Neural cell (in vitro differentiated cells): ENCODE data around the gene SLMAP. TPM values are rescaled to one million over a fixed set of nuclear protein-coding genes. Genes with fewer than 3 reads are reported as not detected.

Source experiments
- H2AFZ ChIP-seq: fragments of 200-600, 300-800 bp; sonication (generic), shearing (Covaris generic); 2 replicates; pipeline ENCODE4 v1.6.0; 2014; ENCODE audit warnings: low read depth, mild to moderate bottlenecking, antibody characterized with exemption, low read length, moderate library complexity
- H3F3A ChIP-seq: fragments of 200-600 bp; shearing (Covaris generic); 2 replicates; pipeline ENCODE4 v1.6.1; 2016; ENCODE audit warnings: mild to moderate bottlenecking, moderate library complexity, mixed read lengths, antibody characterized with exemption, low read length; ENCODE audit not compliant: insufficient read depth, poor library complexity, severe bottlenecking
- H3K27ac ChIP-seq: fragments of 200-600, 300-800 bp; sonication (generic), shearing (Covaris generic); 2 replicates; pipeline ENCODE4 v1.5.1; 2014; ENCODE audit warnings: mild to moderate bottlenecking, low read length, moderate library complexity
- H3K27me3 ChIP-seq: fragments of 300-800, 200-600 bp; sonication (generic), shearing (Covaris generic); 2 replicates; pipeline ENCODE4 v1.6.0; 2014; ENCODE audit warnings: mild to moderate bottlenecking, low read depth, low read length, moderate library complexity; ENCODE audit not compliant: insufficient read depth
- H3K36me3 ChIP-seq: fragments of 300-800, 200-600 bp; sonication (generic), shearing (Covaris generic); 2 replicates; pipeline ENCODE4 v1.5.1; 2014; ENCODE audit warnings: mild to moderate bottlenecking, antibody characterized with exemption, low read length, moderate library complexity; ENCODE audit not compliant: insufficient read depth
- H3K4me2 ChIP-seq: fragments of 300-800, 200-600 bp; sonication (generic), shearing (Covaris generic); 2 replicates; pipeline ENCODE4 v1.6.0; 2014; ENCODE audit warnings: mild to moderate bottlenecking, low read length
- H3K4me3 ChIP-seq: fragments of 300-800, 200-600 bp; sonication (generic), shearing (Covaris generic); 2 replicates; pipeline ENCODE4 v1.5.1; 2014; ENCODE audit warnings: mild to moderate bottlenecking, low read length, moderate library complexity
- H3K79me2 ChIP-seq: fragments of 200-600 bp; shearing (Covaris generic); replicated peaks from 2 replicates; pipeline ENCODE4 v1.6.0; 2014; ENCODE audit warnings: mild to moderate bottlenecking, low read length, moderate library complexity; ENCODE audit not compliant: insufficient read depth
- H3K9ac ChIP-seq: fragments of 300-800, 200-600 bp; sonication (generic), shearing (Covaris generic); 2 replicates; pipeline ENCODE4 v1.6.1; 2016; ENCODE audit warnings: mild to moderate bottlenecking, low read length, mixed read lengths
- H3K9me2 ChIP-seq: fragments of 200-600 bp; shearing (Covaris generic); 2 replicates; pipeline ENCODE4 v1.6.1; 2016; ENCODE audit warnings: mild to moderate bottlenecking, low read length, mixed read lengths; ENCODE audit not compliant: insufficient read depth
- H3K9me3 ChIP-seq: fragments of 200-600, 300-800 bp; sonication (generic), shearing (Covaris generic); 2 replicates; pipeline ENCODE4 v1.6.1; 2016; ENCODE audit warnings: mild to moderate bottlenecking, mixed run types, low read length, moderate library complexity, mixed read lengths
- H4K20me1 ChIP-seq: fragments of 200-600 bp; shearing (Covaris generic); 2 replicates; pipeline ENCODE4 v1.6.1; 2016; ENCODE audit warnings: mild to moderate bottlenecking, mixed run types; ENCODE audit not compliant: insufficient read depth
- EP300 ChIP-seq: fragments of 450-650 bp; conservative IDR thresholded peaks from 2 replicates; pipeline ENCODE4 v1.6.1; 2014; ENCODE audit warnings: antibody characterized with exemption, mild to moderate bottlenecking, moderate library complexity; ENCODE audit not compliant: poor library complexity, severe bottlenecking
- EZH2 ChIP-seq: fragments of 200-600, 300-800 bp; shearing (Covaris generic), sonication (generic); IDR thresholded peaks from 2 replicates; pipeline ENCODE4 v1.6.1; 2014; ENCODE audit warnings: antibody characterized with exemption, low read length, borderline replicate concordance, mild to moderate bottlenecking; ENCODE audit not compliant: insufficient read depth, poor library complexity, severe bottlenecking
- MXI1 ChIP-seq: fragments of 450-650 bp; conservative IDR thresholded peaks from 2 replicates; pipeline ENCODE4 v1.6.1; 2014; ENCODE audit warnings: antibody characterized with exemption, mild to moderate bottlenecking; ENCODE audit not compliant: poor library complexity, severe bottlenecking
- POLR2AphosphoS5 ChIP-seq: IDR thresholded peaks from 2 replicates; pipeline ENCODE4 v1.6.1; 2012
- RAD21 ChIP-seq: fragments of 450-650 bp; conservative IDR thresholded peaks from 2 replicates; pipeline ENCODE4 v1.6.1; 2014; ENCODE audit warnings: antibody characterized with exemption, mild to moderate bottlenecking, moderate library complexity
- SMC3 ChIP-seq: fragments of 450-650 bp; conservative IDR thresholded peaks from 2 replicates; pipeline ENCODE4 v1.6.1; 2014; ENCODE audit warnings: antibody characterized with exemption, mild to moderate bottlenecking, moderate library complexity; ENCODE audit not compliant: poor library complexity
- TAF1 ChIP-seq: IDR thresholded peaks from 2 replicates; pipeline ENCODE4 v1.6.1; 2012; ENCODE audit warnings: low read depth
- polyA plus RNA-seq: library from polyadenylated mRNA; depleted of rRNA; stranded (reverse); fragments of >200 nt; gene quantifications from 2 replicates; pipeline ENCODE4 v1.2.3, GENCODE V29; 2014
- TF ChIP-seq, protein P1 (sequence below): IDR thresholded peaks from 2 replicates; pipeline ENCODE4 v1.6.1; 2012; ENCODE audit warnings: borderline replicate concordance
- TF ChIP-seq, protein P2 (sequence below): fragments of 450-650 bp; IDR thresholded peaks from 2 replicates; pipeline ENCODE4 v1.5.1; 2014; ENCODE audit warnings: antibody characterized with exemption, mild to moderate bottlenecking, moderate library complexity; ENCODE audit not compliant: poor library complexity, severe bottlenecking

Gene SLMAP
- polyA plus RNA-seq, 1 donor from 2014 or later: 42.1 TPM

DNA sequence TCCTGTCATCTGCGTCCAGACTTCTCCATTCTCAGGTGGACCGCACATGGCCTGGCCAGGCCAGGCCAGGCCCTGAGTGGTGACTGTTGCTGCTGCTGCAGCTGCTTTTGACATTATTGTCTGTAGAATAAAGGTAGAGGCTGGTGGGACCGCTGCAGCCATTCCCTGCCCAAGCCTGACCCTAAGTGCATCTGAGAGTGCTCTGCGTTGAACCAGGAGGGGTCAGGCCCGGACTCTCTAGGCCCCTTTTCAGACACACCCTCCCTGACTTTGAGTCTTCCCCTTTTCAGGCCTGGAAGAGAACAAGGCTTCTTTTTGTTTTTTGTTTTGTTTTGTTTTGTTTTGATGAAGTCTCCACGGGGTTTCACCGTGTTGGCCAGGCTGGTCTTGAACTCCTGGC lies 197.5 kb downstream of the SLMAP start:
- Histone ChIP-seq H2AFZ (no peak overlapping the region), H3K79me2 (no peaks in the 10 kb centered on the region), H3K27me3 (no peaks in the 10 kb centered on the region), H3K4me2 (no peak overlapping the region), H3K9ac (no peak overlapping the region), H3K9me3 (no peaks in the 10 kb centered on the region), H3K9me2 (no peaks in the 10 kb centered on the region), H3K4me3 (no peak overlapping the region), H3K36me3 (no peaks in the 10 kb centered on the region), H4K20me1 (no peaks in the 10 kb centered on the region), H3F3A (no peaks in the 10 kb centered on the region), H3K27ac (no peak overlapping the region)
- TF ChIP-seq TAF1 (no peak), RAD21 (no peak), MXI1 (no peak), POLR2AphosphoS5 (no peak), EZH2 (no peak), SMC3 (no peak), EP300 (no peak)
- TF ChIP-seq, protein P1, sequence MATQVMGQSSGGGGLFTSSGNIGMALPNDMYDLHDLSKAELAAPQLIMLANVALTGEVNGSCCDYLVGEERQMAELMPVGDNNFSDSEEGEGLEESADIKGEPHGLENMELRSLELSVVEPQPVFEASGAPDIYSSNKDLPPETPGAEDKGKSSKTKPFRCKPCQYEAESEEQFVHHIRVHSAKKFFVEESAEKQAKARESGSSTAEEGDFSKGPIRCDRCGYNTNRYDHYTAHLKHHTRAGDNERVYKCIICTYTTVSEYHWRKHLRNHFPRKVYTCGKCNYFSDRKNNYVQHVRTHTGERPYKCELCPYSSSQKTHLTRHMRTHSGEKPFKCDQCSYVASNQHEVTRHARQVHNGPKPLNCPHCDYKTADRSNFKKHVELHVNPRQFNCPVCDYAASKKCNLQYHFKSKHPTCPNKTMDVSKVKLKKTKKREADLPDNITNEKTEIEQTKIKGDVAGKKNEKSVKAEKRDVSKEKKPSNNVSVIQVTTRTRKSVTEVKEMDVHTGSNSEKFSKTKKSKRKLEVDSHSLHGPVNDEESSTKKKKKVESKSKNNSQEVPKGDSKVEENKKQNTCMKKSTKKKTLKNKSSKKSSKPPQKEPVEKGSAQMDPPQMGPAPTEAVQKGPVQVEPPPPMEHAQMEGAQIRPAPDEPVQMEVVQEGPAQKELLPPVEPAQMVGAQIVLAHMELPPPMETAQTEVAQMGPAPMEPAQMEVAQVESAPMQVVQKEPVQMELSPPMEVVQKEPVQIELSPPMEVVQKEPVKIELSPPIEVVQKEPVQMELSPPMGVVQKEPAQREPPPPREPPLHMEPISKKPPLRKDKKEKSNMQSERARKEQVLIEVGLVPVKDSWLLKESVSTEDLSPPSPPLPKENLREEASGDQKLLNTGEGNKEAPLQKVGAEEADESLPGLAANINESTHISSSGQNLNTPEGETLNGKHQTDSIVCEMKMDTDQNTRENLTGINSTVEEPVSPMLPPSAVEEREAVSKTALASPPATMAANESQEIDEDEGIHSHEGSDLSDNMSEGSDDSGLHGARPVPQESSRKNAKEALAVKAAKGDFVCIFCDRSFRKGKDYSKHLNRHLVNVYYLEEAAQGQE: no peak
- TF ChIP-seq, protein P2, sequence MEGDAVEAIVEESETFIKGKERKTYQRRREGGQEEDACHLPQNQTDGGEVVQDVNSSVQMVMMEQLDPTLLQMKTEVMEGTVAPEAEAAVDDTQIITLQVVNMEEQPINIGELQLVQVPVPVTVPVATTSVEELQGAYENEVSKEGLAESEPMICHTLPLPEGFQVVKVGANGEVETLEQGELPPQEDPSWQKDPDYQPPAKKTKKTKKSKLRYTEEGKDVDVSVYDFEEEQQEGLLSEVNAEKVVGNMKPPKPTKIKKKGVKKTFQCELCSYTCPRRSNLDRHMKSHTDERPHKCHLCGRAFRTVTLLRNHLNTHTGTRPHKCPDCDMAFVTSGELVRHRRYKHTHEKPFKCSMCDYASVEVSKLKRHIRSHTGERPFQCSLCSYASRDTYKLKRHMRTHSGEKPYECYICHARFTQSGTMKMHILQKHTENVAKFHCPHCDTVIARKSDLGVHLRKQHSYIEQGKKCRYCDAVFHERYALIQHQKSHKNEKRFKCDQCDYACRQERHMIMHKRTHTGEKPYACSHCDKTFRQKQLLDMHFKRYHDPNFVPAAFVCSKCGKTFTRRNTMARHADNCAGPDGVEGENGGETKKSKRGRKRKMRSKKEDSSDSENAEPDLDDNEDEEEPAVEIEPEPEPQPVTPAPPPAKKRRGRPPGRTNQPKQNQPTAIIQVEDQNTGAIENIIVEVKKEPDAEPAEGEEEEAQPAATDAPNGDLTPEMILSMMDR: no peak

DNA sequence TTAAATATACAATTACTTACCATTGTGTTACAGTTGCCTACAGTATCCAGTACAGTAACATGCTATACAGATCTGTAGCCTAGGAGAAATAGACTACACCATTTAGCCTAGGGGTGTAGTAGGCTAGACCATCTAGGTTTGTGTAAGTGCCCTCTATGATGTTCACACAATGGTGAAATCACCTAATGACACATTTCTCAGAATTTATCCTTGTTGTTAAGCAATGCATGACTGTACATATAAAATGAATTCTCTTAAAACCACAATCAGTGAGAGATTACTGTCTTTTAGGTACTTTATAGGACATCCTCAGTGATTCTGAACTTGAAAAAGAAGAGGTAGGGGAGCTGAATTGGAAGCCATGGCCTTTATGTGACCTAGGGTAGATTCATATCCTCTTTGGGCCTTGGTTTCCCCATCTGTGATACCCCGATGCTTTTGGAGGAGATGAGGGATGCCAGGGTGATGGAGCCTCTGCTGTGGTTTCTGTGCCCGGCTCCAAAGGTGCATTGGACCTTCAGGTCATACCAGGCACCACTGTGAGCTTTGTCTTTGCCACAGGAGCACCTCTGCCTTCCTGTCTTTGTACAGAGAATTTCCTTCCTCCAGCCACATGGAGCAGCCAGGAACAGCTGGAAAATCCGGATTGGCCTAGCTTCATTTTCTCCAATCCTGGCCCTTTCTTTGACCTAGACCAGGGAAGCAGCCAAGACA lies 200.2 kb downstream of the SLMAP start:
- H3K79me2 ChIP-seq: no peaks in the 10 kb centered on the region
- H3K4me2 ChIP-seq: no peak overlapping the region

More for the DNA sequence above, 200.2 kb downstream of the SLMAP start:
- Histone ChIP-seq H3K36me3 (no peaks in the 10 kb centered on the region), H3K27me3 (no peaks in the 10 kb centered on the region), H3K27ac (no peak overlapping the region), H2AFZ (no peak overlapping the region), H3K4me3 (no peak overlapping the region), H4K20me1 (no peaks in the 10 kb centered on the region), H3F3A (no peaks in the 10 kb centered on the region), H3K9ac (no peak overlapping the region), H3K9me3 (no peaks in the 10 kb centered on the region), H3K9me2 (no peaks in the 10 kb centered on the region)
- TF ChIP-seq, protein P2: no peak
- TF ChIP-seq, protein P1: no peak
- no peak for TF ChIP-seq SMC3
- no peak for TF ChIP-seq EZH2
- TF ChIP-seq MXI1: no peak
- TF ChIP-seq TAF1: no peak
- no peak for TF ChIP-seq RAD21
- TF ChIP-seq EP300: no peak
- TF ChIP-seq POLR2AphosphoS5: no peak
